WTC11 (cell line): ENCODE data around the gene STARD7. TPM values are rescaled to one million over a fixed set of nuclear protein-coding genes. Genes with fewer than 3 reads are reported as not detected.

Source experiments
- ATAC-seq: fragments of 200-7000 bp; cut with Tn5 transposase; 2 replicates; pipeline ENCODE4 v1.10.0; 2021; ENCODE audit warnings: mild to moderate bottlenecking, moderate library complexity
- CTCF ChIA-PET: fragments of 300-600 bp; sonication (Branson Sonifier 250); formaldehyde crosslinking; loops from one replicate; lab custom pipeline; 2021; ENCODE audit warnings: antibody characterized with exemption; lab: Charles Lee
- POLR2A ChIA-PET: fragments of 350-600 bp; sonication (Branson Sonifier 250); formaldehyde crosslinking; loops from one replicate; lab custom pipeline; 2021; ENCODE audit warnings: antibody characterized with exemption; lab: Charles Lee
- DNase-seq: peaks from one replicate; pipeline ENCODE4 v3.0.0; 2021; ENCODE audit warnings: low spot score
- H3K27ac Mint-ChIP-seq: 2 replicates; pipeline ENCODE4 v1.8.0; 2021; ENCODE audit warnings: mixed read lengths
- H3K27me3 Mint-ChIP-seq: 2 replicates; pipeline ENCODE4 v1.8.0; 2021; ENCODE audit warnings: low read depth, mild to moderate bottlenecking, moderate library complexity, mixed read lengths
- H3K36me3 Mint-ChIP-seq: 2 replicates; pipeline ENCODE4 v1.8.0; 2021; ENCODE audit warnings: mixed read lengths
- H3K4me1 Mint-ChIP-seq: 2 replicates; pipeline ENCODE4 v1.8.0; 2022; ENCODE audit warnings: mixed read lengths
- H3K4me3 Mint-ChIP-seq: 2 replicates; pipeline ENCODE4 v1.8.0; 2021; ENCODE audit warnings: mild to moderate bottlenecking, moderate library complexity, mixed read lengths
- H3K9me3 Mint-ChIP-seq: 2 replicates; pipeline ENCODE4 v1.8.0; 2021; ENCODE audit warnings: mixed read lengths
- ATF1 ChIP-seq: sonication (generic); formaldehyde crosslinking; IDR thresholded peaks from 2 replicates; pipeline ENCODE4 v1.8.1; 2023; ENCODE audit warnings: mild to moderate bottlenecking, moderate library complexity, missing genetic modification reagents
- ATF3 ChIP-seq: sonication (generic); formaldehyde crosslinking; conservative IDR thresholded peaks from 2 replicates; pipeline ENCODE4 v1.8.1; 2022; ENCODE audit warnings: mild to moderate bottlenecking, missing genetic modification reagents
- ATF6 ChIP-seq: sonication (generic); formaldehyde crosslinking; IDR thresholded peaks from 2 replicates; pipeline ENCODE4 v1.8.1; 2023; ENCODE audit warnings: mild to moderate bottlenecking, missing genetic modification reagents
- E2F5 ChIP-seq: sonication (generic); formaldehyde crosslinking; IDR thresholded peaks from 2 replicates; pipeline ENCODE4 v1.8.1; 2022; ENCODE audit warnings: mild to moderate bottlenecking, moderate library complexity, missing genetic modification reagents
- EMX1 ChIP-seq: fragments of 250-450 bp; sonication (Bioruptor Pico); IDR thresholded peaks from 2 replicates; pipeline ENCODE4 v1.8.0; 2021; ENCODE audit warnings: mild to moderate bottlenecking
- ETV6 ChIP-seq: sonication (generic); formaldehyde crosslinking; IDR thresholded peaks from 2 replicates; pipeline ENCODE4 v1.8.1; 2022; ENCODE audit warnings: mild to moderate bottlenecking, missing genetic modification reagents
- FOXK1 ChIP-seq: sonication (generic); formaldehyde crosslinking; IDR thresholded peaks from 2 replicates; pipeline ENCODE4 v1.8.0; 2022; ENCODE audit warnings: mild to moderate bottlenecking, moderate library complexity, missing genetic modification reagents
- GABPB1 ChIP-seq: sonication (generic); formaldehyde crosslinking; IDR thresholded peaks from 2 replicates; pipeline ENCODE4 v1.8.1; 2023; ENCODE audit warnings: mild to moderate bottlenecking, missing genetic modification reagents
- MYBL2 ChIP-seq: sonication (generic); formaldehyde crosslinking; IDR thresholded peaks from 2 replicates; pipeline ENCODE4 v1.8.1; 2023; ENCODE audit warnings: mild to moderate bottlenecking, moderate library complexity, missing genetic modification reagents
- PRDM15 ChIP-seq: sonication (generic); formaldehyde crosslinking; IDR thresholded peaks from 2 replicates; pipeline ENCODE4 v1.8.0; 2022; ENCODE audit warnings: missing genetic modification reagents
- RORB ChIP-seq: fragments of 250-450 bp; sonication (Bioruptor Pico); IDR thresholded peaks from 2 replicates; pipeline ENCODE4 v1.9.0; 2021; ENCODE audit warnings: mild to moderate bottlenecking
- STAT6 ChIP-seq: sonication (generic); formaldehyde crosslinking; conservative IDR thresholded peaks from 2 replicates; pipeline ENCODE4 v1.8.1; 2023; ENCODE audit warnings: mild to moderate bottlenecking, low read depth, missing genetic modification reagents, moderate library complexity
- ZNF232 ChIP-seq: sonication (generic); formaldehyde crosslinking; IDR thresholded peaks from 2 replicates; pipeline ENCODE4 v1.8.0; 2022; ENCODE audit warnings: mild to moderate bottlenecking, missing genetic modification reagents
- ZNF396 ChIP-seq: fragments of 250-450 bp; sonication (Bioruptor Pico); IDR thresholded peaks from 2 replicates; pipeline ENCODE4 v1.8.0; 2021; ENCODE audit warnings: mild to moderate bottlenecking, moderate library complexity, borderline replicate concordance
- ZNF423 ChIP-seq: fragments of 250-450 bp; sonication (Bioruptor Pico); IDR thresholded peaks from 2 replicates; pipeline ENCODE4 v2.1.2; 2022; ENCODE audit warnings: mild to moderate bottlenecking, moderate library complexity
- ZNF425 ChIP-seq: fragments of 250-450 bp; sonication (Bioruptor Pico); conservative IDR thresholded peaks from 2 replicates; pipeline ENCODE4 v1.9.0; 2021; ENCODE audit warnings: mild to moderate bottlenecking
- ZNF532 ChIP-seq: fragments of 250-450 bp; sonication (Bioruptor Pico); IDR thresholded peaks from 2 replicates; pipeline ENCODE4 v1.9.0; 2021; ENCODE audit warnings: mild to moderate bottlenecking, borderline replicate concordance
- total RNA-seq: library from RNA; stranded (reverse); gene quantifications from 3 replicates; pipeline ENCODE4 v1.2.3, GENCODE V29; 2021

Gene STARD7
- total RNA-seq, 1 experiment from 2014 or later, result 217 TPM

GRCh38 chr2:96202152-96202854 lies 6.3 kb downstream of the STARD7 start:
- ATAC-seq (no peak), DNase-seq (no peak)
- peaks cover 70% of the 10 kb centered on the region for H3K4me1 Mint-ChIP-seq
- CTCF ChIA-PET, result interaction anchor here (1.0 to 2.9 kb wide), 6 partner anchors 11 to 180 kb away, joined by 3 to 9 read pairs (median 6); partner anchors contain the start of gene ASTL
- no peaks in the 10 kb centered on the region for H3K27me3 Mint-ChIP-seq
- POLR2A ChIA-PET, result interaction anchor here (1.0 to 1.1 kb wide), 2 partner anchors 10 to 44 kb away, joined by 3 read pairs; no protein-coding TSS in a partner anchor
- H3K36me3 Mint-ChIP-seq, result peaks cover 13% of the 10 kb centered on the region
- H3K4me3 Mint-ChIP-seq, result no peak overlapping the region
- H3K27ac Mint-ChIP-seq, result peak overlapping the region; percentile 19; the same call in 1 of the 2 replicates
- H3K9me3 Mint-ChIP-seq, result no peaks in the 10 kb centered on the region
- no peak for TF ChIP-seq FOXK1 (CRISPR knock-in tag)
- TF ChIP-seq ETV6, result no peak
- no peak for TF ChIP-seq MYBL2 (CRISPR knock-in tag)
- no peak for TF ChIP-seq ZNF425
- no peak for TF ChIP-seq GABPB1 (CRISPR knock-in tag)
- no peak for TF ChIP-seq EMX1 (CRISPR knock-in tag)
- TF ChIP-seq ZNF532, result no peak
- no peak for TF ChIP-seq ATF3 (CRISPR knock-in tag)
- TF ChIP-seq ATF6 (CRISPR knock-in tag), result no peak
- no peak for TF ChIP-seq STAT6 (CRISPR knock-in tag)
- TF ChIP-seq ZNF423 (CRISPR knock-in tag), result no peak
- TF ChIP-seq ZNF396 (CRISPR knock-in tag), result no peak

GRCh38 chr2:96201338-96201737 lies 7.3 kb downstream of the STARD7 start:
- DNase-seq (no peak), ATAC-seq (no peak)
- no peak overlapping the region for H3K27ac Mint-ChIP-seq
- CTCF ChIA-PET, result interaction anchor here (0.8 to 2.9 kb wide), 7 partner anchors 12 to 179 kb away, joined by 4 to 9 read pairs (median 5); partner anchors contain the start of genes ADRA2B and ASTL
- no peaks in the 10 kb centered on the region for H3K9me3 Mint-ChIP-seq
- peaks cover 5% of the 10 kb centered on the region; the same call in 1 of the 2 replicates for H3K36me3 Mint-ChIP-seq
- POLR2A ChIA-PET, result interaction anchor here (0.6 to 1.1 kb wide), 4 partner anchors 9 to 45 kb away, joined by 3 read pairs; no protein-coding TSS in a partner anchor
- H3K4me1 Mint-ChIP-seq, result peaks cover 63% of the 10 kb centered on the region
- H3K4me3 Mint-ChIP-seq, result no peak overlapping the region
- H3K27me3 Mint-ChIP-seq, result no peaks in the 10 kb centered on the region
- TF ChIP-seq ATF3 (CRISPR knock-in tag) (no peak), RORB (no peak), E2F5 (CRISPR knock-in tag) (no peak), PRDM15 (CRISPR knock-in tag) (no peak), ZNF232 (CRISPR knock-in tag) (no peak), ATF1 (CRISPR knock-in tag) (no peak)
